ENCODE results near the gene MIOS.

MIOS gene

DNA sequence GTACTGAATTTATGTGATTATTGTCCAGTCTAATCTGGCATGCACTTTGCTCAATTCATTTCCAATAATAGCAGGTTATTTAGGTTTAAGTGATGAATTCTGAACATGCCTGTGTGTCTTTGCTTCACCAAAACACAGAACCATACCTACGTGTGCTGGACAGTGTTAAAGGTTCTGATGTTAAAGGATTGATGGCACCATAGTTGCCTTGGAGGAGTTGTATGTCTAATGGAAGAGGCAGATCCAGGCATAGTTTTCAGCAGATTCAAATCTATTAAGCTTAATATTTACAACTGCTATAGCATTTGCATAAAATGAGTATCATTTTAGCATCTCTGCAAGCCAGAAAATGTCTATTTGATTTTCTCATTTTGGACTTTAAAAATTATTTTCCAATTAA, 45.8 kb downstream of the MIOS start:
- no peaks in the 10 kb centered on the region; the same call in 1 of the 2 replicates for H3K36me3 ChIP-seq (ENCODE audit: insufficient read depth)
- no peak overlapping the region for H2AFZ ChIP-seq (ENCODE audit: low read depth)
- H3K4me1 ChIP-seq (ENCODE audit: low read depth, poor library complexity, severe bottlenecking) = no peaks in the 10 kb centered on the region
- H3K79me2 ChIP-seq (ENCODE audit: insufficient read depth, low read depth) = no peaks in the 10 kb centered on the region
- no peak overlapping the region for H3K4me2 ChIP-seq
- no peaks in the 10 kb centered on the region for H3K27me3 ChIP-seq (ENCODE audit: insufficient read depth, low read depth)
- no peaks in the 10 kb centered on the region for H4K20me1 ChIP-seq (ENCODE audit: insufficient read depth)
- H3K27ac ChIP-seq = no peak overlapping the region
- H3K4me3 ChIP-seq (IDR thresholded peaks at IDR 0.05; ENCODE audit: insufficient read depth, low read depth, low read length) = no peak overlapping the region
- no peak overlapping the region for H3K9ac ChIP-seq
- TF ChIP-seq, protein P1, sequence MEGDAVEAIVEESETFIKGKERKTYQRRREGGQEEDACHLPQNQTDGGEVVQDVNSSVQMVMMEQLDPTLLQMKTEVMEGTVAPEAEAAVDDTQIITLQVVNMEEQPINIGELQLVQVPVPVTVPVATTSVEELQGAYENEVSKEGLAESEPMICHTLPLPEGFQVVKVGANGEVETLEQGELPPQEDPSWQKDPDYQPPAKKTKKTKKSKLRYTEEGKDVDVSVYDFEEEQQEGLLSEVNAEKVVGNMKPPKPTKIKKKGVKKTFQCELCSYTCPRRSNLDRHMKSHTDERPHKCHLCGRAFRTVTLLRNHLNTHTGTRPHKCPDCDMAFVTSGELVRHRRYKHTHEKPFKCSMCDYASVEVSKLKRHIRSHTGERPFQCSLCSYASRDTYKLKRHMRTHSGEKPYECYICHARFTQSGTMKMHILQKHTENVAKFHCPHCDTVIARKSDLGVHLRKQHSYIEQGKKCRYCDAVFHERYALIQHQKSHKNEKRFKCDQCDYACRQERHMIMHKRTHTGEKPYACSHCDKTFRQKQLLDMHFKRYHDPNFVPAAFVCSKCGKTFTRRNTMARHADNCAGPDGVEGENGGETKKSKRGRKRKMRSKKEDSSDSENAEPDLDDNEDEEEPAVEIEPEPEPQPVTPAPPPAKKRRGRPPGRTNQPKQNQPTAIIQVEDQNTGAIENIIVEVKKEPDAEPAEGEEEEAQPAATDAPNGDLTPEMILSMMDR (conservative IDR thresholded peaks at IDR 0.05; ENCODE audit: low read depth, low read length) = no peak

DNA sequence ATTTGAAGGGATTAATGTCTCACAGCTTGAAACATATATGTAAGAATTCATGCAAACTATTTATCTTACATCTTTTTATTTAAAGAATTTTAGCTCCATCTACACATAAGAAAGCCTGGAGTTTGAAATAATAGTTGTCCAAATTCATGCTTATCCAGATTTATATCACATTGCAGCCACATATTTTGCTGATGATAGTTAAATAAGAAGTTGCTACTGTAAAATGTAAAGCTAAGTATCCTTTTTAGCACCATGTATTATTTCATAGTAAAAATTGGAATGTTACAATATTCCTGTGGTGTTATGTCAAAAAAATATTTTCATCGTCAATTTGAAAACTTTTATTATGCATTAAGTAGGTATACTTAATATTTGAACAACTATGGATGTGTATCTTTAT, 46.5 kb downstream of the MIOS start:
- Histone ChIP-seq H2AFZ (ENCODE audit: low read depth) (no peak overlapping the region), H3K4me2 (no peak overlapping the region), H4K20me1 (ENCODE audit: insufficient read depth) (no peaks in the 10 kb centered on the region), H3K36me3 (ENCODE audit: insufficient read depth) (no peaks in the 10 kb centered on the region; the same call in 1 of the 2 replicates), H3K27me3 (ENCODE audit: insufficient read depth, low read depth) (no peaks in the 10 kb centered on the region), H3K4me1 (ENCODE audit: low read depth, poor library complexity, severe bottlenecking) (no peaks in the 10 kb centered on the region), H3K9ac (no peak overlapping the region), H3K79me2 (ENCODE audit: insufficient read depth, low read depth) (no peaks in the 10 kb centered on the region), H3K4me3 (IDR thresholded peaks at IDR 0.05; ENCODE audit: insufficient read depth, low read depth, low read length) (no peak overlapping the region), H3K27ac (no peak overlapping the region)
- TF ChIP-seq, protein P1 (conservative IDR thresholded peaks at IDR 0.05; ENCODE audit: low read depth, low read length) = no peak

DNA sequence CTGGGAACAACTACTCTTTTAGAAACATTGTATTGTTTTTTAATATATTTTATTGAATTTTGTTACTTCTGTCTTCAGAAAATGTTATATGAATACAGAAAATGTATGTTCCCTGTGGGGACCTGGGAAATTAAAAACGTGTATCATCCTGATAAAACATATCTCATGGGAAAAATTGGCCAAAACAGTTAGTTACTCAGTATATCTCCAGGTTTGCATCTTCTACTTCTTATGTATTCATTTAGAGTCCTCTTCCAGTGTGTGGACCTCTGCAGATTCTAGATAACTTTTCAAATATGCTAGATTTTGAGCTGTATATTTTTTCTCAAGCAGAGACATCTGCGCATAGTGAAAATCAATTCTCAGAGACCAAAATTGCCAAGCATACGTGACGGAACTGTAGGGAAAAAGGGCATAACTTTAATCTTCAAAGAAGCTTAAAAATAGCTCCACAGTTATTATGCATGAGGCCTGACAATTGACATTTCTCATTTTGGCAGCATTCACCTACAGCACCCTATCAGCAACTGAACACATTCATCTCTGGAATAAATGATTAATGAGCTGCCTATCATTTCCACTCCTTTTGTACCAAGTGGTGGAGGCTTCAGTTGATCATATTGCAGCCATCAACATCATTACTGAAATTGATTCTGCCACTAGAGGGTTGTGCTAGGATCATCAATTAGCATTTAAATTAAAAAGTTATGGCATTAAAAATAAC, 47.5 kb downstream of the MIOS start:
- Histone ChIP-seq H3K4me2 (no peak overlapping the region), H3K9ac (no peak overlapping the region), H3K27ac (no peak overlapping the region), H3K27me3 (ENCODE audit: insufficient read depth, low read depth) (no peaks in the 10 kb centered on the region), H3K79me2 (ENCODE audit: insufficient read depth, low read depth) (no peaks in the 10 kb centered on the region), H2AFZ (ENCODE audit: low read depth) (no peak overlapping the region), H4K20me1 (ENCODE audit: insufficient read depth) (no peaks in the 10 kb centered on the region), H3K4me1 (ENCODE audit: low read depth, poor library complexity, severe bottlenecking) (no peaks in the 10 kb centered on the region), H3K36me3 (ENCODE audit: insufficient read depth) (no peaks in the 10 kb centered on the region; the same call in 1 of the 2 replicates), H3K4me3 (IDR thresholded peaks at IDR 0.05; ENCODE audit: insufficient read depth, low read depth, low read length) (no peak overlapping the region)
- TF ChIP-seq, protein P1 (conservative IDR thresholded peaks at IDR 0.05; ENCODE audit: low read depth, low read length) = no peak

DNA sequence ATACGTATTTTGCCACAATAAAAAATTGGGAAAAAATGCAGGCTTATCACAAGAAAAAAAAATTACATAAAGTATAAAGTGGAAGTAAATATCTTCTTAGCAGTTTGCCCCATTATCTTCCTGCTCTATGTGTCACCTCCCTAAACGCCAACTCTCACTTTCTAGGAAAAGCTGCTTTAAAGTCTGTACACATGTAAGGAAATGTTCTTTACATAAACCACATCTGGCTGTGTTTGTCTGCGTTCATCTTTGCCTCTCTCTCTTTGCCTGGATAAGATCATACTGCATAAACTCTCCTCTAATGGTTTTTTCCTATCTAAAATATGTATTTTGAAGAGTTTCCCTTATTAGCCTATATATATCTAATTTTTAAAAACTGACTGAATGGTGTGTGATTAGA, 50.9 kb downstream of the MIOS start:
- Histone ChIP-seq H3K36me3 (ENCODE audit: insufficient read depth) (no peaks in the 10 kb centered on the region), H3K27ac (no peak overlapping the region), H4K20me1 (ENCODE audit: insufficient read depth) (no peaks in the 10 kb centered on the region), H2AFZ (ENCODE audit: low read depth) (no peak overlapping the region), H3K27me3 (ENCODE audit: insufficient read depth, low read depth) (no peaks in the 10 kb centered on the region), H3K9ac (no peak overlapping the region), H3K4me3 (IDR thresholded peaks at IDR 0.05; ENCODE audit: insufficient read depth, low read depth, low read length) (no peak overlapping the region), H3K4me1 (ENCODE audit: low read depth, poor library complexity, severe bottlenecking) (no peaks in the 10 kb centered on the region), H3K79me2 (ENCODE audit: insufficient read depth, low read depth) (no peaks in the 10 kb centered on the region), H3K4me2 (no peak overlapping the region)
- TF ChIP-seq, protein P1 (conservative IDR thresholded peaks at IDR 0.05; ENCODE audit: low read depth, low read length) = no peak
